ENCODE data around the gene NKX2-1.
"Not testable (repeated sequence)": the region's sequence is repeated elsewhere in the genome, so short reads cannot be mapped to it uniquely, and the experiment has no call there.

NKX2-1 gene

GRCh38 chr14:36519431-36520321 lies at the start of gene NKX2-1:
TSS of gene NKX2-1 (minus strand) at chr14:36520232. CDS start at chr14:36520129, 103 bp downstream.
- no peak for DNase-seq (ENCODE audit: low read depth in 2 of 2)

DNA sequence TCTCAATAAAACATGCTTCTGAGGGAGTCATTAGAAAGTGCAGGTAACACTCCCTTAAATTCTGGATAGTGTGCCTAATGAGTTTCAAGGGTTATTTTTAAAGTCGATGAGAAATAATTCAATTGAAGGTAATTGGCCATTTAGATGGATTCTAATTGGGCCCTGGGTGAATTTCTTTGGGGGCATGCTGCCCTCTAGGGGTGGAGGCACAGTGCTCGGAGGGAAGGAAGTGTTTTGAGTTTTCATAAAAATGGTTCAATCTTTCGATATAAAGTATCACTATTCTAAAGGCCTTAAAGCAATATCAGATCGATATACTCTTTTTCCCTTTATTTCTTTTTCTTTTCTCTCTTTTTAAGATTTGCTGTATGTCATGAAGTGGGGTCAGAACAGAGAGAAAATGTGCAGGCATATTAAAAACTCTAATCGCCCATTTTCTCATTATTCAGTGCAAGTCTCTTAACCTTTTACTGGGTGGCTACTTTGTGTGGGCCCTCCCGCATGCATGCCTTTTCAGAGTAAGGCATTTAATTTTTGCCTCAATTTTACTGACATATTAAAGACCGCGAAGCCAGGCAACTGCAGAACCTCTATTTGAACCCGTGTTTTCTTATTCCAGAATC lies 36.9 kb upstream of the NKX2-1 start:
- no peak for DNase-seq (ENCODE audit: low read depth in 2 of 2)

DNA sequence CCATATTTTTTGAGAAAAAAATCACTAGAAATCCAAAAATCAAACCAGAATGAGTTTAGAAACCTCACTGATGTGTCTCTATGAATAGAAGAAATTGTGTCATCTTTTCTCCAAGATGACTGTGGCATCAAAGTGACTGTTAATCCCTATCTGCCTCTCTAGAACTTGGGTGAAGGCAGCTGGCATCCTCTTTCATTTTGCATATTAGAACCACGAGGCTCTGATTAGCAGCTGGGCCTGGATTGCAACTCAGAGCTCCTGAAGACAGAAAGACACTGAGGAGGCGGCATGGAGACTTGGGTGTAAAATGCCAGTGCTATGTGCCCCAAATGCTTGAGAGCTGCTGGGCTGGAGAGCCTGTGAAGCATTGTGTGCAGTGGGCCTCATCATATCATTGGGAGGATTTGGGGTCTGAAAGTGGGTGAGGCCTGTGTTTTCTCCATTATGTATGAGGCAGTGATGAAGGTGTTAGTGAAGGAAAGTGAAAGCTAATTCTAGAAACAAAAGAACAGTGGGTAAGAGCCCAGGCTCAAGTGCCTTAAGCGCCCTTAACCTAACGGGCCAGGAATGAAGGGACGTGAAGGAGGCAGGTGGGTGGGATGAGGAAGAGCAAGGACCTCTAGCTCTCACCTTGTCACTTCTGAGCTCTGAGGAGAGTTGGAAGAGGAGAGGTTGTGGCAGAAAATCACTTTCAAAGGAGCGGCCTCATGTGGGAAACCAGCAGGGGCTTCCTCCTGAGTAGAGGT lies 36.1 kb upstream of the NKX2-1 start:
- no peak for DNase-seq (ENCODE audit: low read depth in 2 of 2)

DNA sequence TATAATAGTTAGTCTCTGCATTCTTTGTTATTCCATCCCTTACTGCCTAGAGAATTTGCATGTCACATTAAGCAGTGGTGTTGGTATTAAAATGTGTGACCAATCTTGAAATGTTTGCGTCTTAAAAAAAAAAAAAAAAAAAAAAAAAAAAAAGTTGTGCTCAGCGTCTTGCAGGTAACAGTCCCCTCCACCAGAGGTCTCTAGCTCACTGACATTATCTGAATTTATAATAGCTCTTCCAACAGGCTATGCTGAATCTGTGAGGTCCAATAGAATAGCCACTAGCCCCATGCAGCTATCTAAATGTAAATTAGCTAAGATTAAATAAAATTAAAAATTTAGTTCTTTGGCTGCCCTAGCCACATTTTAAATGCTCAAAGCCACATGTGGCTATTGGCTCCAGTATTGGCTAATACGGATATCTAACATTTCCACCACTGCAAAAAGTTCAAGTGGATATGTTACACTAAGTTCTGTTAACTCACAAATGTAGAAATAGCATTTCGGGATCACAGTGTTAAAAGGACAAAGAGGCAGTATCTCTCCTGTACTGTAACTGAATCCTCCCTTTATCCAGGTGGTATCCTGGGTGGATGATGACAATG lies 33.7 kb upstream of the NKX2-1 start:
- no peak for DNase-seq (ENCODE audit: low read depth in 2 of 2)

GRCh38 chr14:36550899-36551298 lies 30.9 kb upstream of the NKX2-1 start:
- no peak for DNase-seq (ENCODE audit: low read depth in 2 of 2)

DNA sequence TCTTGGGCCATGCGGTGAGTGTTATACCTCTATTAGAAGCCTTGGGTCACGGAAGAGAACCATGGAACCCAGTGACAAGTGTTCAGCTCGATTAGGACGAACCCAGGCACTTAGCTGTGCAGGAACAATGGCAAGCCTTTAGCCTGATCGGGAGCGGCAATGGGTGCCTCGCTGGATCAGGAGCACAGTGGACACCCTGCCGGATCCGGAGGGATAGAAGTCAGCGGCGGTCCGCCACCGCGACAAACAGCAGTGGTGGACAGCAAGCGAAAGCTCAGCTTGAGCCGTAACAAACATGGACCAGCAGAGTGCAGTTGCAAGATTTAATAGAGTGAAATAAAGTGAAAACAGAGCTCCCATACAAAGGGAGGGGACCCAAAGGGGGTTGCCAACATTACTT lies 24.2 kb upstream of the NKX2-1 start:
- DNase-seq (ENCODE audit: low read depth in 2 of 2): not testable (repeated sequence)

- DNase-seq (ENCODE audit: low read depth in 2 of 2): no peak
Observed at GRCh38 chr14:36538051-36538450, 18.0 kb upstream of the NKX2-1 start.

GRCh38 chr14:36529062-36529461 lies 9.0 kb upstream of the NKX2-1 start:
- no peak for DNase-seq (ENCODE audit: low read depth in 2 of 2)

GRCh38 chr14:36525746-36526099 lies 5.7 kb upstream of the NKX2-1 start:
- DNase-seq (ENCODE audit: low read depth in 2 of 2): no peak

DNA sequence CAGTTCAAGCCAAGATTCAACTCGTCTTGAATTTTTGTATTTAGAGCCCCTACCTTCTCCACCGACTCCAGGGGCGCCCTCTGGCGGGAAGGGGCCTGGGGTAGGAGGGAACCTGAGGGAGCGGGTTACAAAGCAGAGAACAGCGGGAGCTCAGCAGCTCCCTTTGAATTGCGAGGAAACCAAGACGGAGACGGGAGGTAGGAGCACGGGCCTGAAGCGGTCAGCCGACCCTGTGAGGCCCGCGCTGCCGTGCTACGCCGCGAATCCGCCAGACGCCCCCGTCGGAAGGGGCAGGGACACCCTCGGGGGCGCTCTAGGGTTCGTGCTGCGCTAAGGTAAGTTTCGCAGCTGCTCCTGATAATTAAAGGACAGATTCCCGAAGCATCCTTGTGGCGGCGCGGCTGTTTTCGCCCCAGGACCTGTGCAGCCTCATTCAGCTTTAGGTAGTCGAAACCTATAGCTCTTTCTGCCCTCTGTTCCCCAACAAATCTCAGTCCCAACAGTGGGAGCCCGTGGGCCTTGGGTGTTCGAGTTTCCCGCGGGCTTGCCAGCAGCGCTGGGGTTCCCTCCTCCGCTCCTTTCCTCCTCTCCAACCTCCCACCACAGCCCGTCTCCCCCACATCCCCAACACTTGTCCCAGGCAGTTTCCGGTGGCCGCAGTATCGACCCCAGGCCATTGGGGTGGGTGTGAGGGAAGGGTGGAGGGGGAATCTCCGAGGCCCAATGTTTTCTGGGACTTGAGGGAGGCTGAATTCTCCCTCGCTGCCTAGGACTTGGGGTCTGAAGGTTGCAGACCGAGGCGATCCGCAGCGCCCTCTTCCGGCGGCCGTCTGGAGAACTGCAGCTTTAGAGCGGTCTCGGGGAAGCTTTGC lies 5.1 kb upstream of the NKX2-1 start:
- DNase-seq (ENCODE audit: low read depth in 2 of 2): no peak

- no peak for DNase-seq (ENCODE audit: low read depth in 2 of 2)
Observed at GRCh38 chr14:36524220-36524837, 4.3 kb upstream of the NKX2-1 start.

DNA sequence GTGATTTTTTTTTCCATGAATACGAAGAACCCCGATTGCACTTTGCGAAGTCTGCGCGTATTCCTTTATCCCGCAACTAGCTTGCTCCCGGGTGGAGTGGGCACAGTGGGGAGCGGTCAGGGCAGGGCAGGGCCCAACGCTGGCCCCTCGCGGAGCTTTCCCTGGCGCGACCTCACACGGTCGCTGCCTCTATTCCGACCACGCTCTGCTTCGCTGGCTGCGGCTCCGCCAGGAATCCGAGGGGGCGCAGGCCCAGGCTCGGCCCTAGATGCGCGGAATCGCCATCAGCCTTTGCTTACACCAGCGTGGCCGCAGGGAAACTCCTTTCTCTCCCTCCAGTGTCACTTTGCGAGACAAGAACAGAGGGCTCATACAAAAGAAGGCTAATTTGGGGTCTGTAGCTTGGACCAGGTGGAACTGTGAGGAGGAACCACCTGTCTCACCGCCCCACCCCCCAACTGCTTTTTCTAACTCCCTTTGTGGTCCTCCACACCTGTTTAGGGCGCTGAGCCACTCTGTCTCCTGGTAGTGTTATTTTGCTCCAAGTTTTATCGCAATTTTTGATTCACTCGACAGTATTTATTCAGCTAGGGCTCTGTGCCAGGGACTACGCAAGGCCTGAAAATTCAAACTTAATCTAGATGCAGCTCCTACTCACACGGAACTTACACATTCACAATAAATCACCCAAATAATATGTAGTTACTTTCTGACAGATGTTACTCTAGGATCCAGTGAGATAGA lies 3.1 kb upstream of the NKX2-1 start:
- no peak for DNase-seq (ENCODE audit: low read depth in 2 of 2)

DNA sequence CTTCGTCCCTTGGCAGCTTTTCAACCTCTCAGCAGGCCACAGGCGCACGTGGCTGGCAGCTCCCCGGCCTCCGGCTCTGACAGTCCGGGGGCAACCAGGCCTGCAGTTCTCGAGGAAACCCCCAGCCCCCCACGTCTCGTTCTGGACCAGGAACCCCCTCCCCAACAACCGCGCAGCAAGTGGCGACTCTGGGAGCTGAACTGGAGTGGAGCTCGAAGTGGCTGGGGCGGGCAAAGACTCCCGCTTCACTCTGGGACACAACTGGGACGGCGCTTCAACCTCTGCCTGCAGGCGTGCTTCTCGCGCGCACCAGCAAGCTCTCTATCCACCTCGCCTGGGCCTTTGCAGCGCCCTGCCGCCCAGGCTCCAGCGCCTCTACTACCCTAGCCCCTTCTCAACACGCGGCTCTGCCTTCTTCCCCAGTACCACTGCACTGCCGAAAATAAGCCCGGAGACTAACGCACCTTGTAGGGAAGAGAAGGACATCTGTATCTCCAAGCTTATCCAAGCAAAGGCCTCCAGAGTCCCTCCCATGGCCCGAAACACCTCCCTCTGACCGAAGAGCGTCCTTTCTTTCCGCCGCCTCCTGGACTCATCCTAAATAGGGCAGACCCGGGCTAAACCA lies 2.4 kb upstream of the NKX2-1 start:
- DNase-seq (ENCODE audit: low read depth in 2 of 2): no peak

GRCh38 chr14:36521598-36522345 lies 1.7 kb upstream of the NKX2-1 start:
- no peak for DNase-seq (ENCODE audit: low read depth in 2 of 2)

- DNase-seq (ENCODE audit: low read depth in 2 of 2): no peak
Observed at GRCh38 chr14:36520601-36521525, 831 bp upstream of the NKX2-1 start.

DNA sequence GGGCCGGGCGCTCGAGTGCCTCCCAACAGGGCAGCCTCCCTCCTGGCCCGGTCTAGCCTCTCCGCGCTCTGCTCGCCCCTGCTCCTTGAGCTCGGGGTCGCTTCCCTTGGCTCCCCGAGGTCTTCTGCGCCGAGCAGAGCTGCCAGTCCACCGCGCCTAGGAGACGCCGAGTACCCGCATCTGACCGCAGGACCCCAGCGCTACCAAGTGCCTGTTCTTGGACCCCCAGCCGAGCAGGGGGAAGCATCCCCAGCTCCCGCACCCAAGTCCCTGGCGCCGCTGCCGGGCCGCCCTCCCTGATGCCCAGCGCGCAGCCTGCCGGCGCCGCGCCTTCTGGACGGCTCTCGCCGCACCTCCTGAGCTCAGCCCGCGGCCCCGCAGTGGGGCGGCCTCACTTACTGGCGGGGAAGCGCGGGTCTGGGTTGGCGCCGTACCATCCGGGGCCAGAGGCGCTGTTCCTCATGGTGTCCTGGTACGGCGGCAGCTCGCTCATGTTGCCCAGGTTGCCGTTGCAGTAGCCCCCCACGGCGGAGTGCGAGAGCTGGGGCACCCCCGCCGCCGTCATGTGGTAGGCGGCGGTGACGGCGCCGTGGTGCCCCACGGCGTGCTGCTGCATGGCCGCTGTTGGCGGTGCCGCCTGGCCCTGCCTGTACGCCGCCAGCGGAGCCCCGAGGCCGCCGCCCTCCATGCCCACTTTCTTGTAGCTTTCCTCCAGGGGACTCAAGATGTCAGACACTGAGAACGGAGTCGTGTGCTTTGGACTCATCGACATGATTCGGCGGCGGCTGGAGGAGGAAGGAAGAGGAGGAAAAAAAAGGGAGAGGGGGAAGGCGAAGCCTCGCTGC lies 1.2 kb downstream of the NKX2-1 start:
- DNase-seq (ENCODE audit: low read depth in 2 of 2): no peak

Data from activated CD8-positive, alpha-beta memory T cell treated with anti-CD3 and anti-CD28 coated beads for 4 hours (primary cell).